GM23248 (cell line): ENCODE data around the gene DENND6B.

ENCODE experiments used
- EZH2 ChIP-seq: fragments of 200-600 bp; sonication (generic); IDR thresholded peaks from 2 replicates; pipeline ENCODE4 v1.6.1; 2018; ENCODE audit warnings: antibody characterized with exemption, mild to moderate bottlenecking; ENCODE audit not compliant: insufficient read depth, poor library complexity, severe bottlenecking
- EZH2phosphoT487 ChIP-seq: fragments of 200-600 bp; sonication (generic); IDR thresholded peaks from 2 replicates; pipeline ENCODE4 v1.6.1; 2018; ENCODE audit warnings: antibody characterized with exemption, moderate library complexity, mild to moderate bottlenecking, low read depth; ENCODE audit not compliant: insufficient read depth

GRCh38 chr22:50260434-50260800 lies 66.4 kb downstream of the DENND6B start:
- TF ChIP-seq EZH2 (no peak), EZH2phosphoT487 (no peak)
